ENCODE data around the gene TOP3B.

TOP3B gene

GRCh38 chr22:22027955-22028354 is 45.4 kb upstream of the TOP3B start:
- no peaks in the 10 kb centered on the region for H4K20me1 ChIP-seq (ENCODE audit: control insufficient read depth, insufficient read depth, low read depth, low read length)
- H3K4me1 ChIP-seq (ENCODE audit: control insufficient read depth, low read length), result peaks cover 94% of the 10 kb centered on the region
- H3K4me2 ChIP-seq (ENCODE audit: low read length), result peak overlapping the region; percentile 98
- H3F3A ChIP-seq (ENCODE audit: control insufficient read depth, insufficient read depth), result peaks cover 38% of the 10 kb centered on the region
- peak overlapping the region; percentile 97 for H3K27ac ChIP-seq (ENCODE audit: low read depth, low read length)
- peaks cover 47% of the 10 kb centered on the region for H3K36me3 ChIP-seq (ENCODE audit: control insufficient read depth, low read length)
- H3K9me3 ChIP-seq (ENCODE audit: control insufficient read depth, insufficient read depth, low read length), result no peaks in the 10 kb centered on the region
- H3K27me3 ChIP-seq (ENCODE audit: control insufficient read depth, low read length), result no peaks in the 10 kb centered on the region
- TF ChIP-seq, protein P1, sequence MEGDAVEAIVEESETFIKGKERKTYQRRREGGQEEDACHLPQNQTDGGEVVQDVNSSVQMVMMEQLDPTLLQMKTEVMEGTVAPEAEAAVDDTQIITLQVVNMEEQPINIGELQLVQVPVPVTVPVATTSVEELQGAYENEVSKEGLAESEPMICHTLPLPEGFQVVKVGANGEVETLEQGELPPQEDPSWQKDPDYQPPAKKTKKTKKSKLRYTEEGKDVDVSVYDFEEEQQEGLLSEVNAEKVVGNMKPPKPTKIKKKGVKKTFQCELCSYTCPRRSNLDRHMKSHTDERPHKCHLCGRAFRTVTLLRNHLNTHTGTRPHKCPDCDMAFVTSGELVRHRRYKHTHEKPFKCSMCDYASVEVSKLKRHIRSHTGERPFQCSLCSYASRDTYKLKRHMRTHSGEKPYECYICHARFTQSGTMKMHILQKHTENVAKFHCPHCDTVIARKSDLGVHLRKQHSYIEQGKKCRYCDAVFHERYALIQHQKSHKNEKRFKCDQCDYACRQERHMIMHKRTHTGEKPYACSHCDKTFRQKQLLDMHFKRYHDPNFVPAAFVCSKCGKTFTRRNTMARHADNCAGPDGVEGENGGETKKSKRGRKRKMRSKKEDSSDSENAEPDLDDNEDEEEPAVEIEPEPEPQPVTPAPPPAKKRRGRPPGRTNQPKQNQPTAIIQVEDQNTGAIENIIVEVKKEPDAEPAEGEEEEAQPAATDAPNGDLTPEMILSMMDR (IDR thresholded peaks at IDR 0.05; ENCODE audit: low read depth, low read length, poor library complexity, severe bottlenecking), result no peak
- TF ChIP-seq EZH2phosphoT487 (IDR thresholded peaks at IDR 0.05; ENCODE audit: borderline replicate concordance, low read length), result no peak
- H3K4me3 ChIP-seq (ENCODE audit: low read length), result peak overlapping the region; percentile 43
- no peaks in the 10 kb centered on the region for H3K9me2 ChIP-seq (replicated peaks; ENCODE audit: control insufficient read depth, low read length)
- peaks cover 58% of the 10 kb centered on the region for H3K79me2 ChIP-seq (ENCODE audit: control insufficient read depth, low read length)

GRCh38 chr22:22026157-22026831 is 43.7 kb upstream of the TOP3B start:
- no peaks in the 10 kb centered on the region for H4K20me1 ChIP-seq (ENCODE audit: control insufficient read depth, insufficient read depth, low read depth, low read length)
- peaks cover 56% of the 10 kb centered on the region for H3K79me2 ChIP-seq (ENCODE audit: control insufficient read depth, low read length)
- peak overlapping the region; percentile 98 for H3K4me2 ChIP-seq (ENCODE audit: low read length)
- H3K4me1 ChIP-seq (ENCODE audit: control insufficient read depth, low read length), result peaks cover 94% of the 10 kb centered on the region
- H3K27ac ChIP-seq (ENCODE audit: low read depth, low read length), result peak overlapping the region; percentile 97
- peak overlapping the region; percentile 75 for H3K4me3 ChIP-seq (ENCODE audit: low read length)
- H3F3A ChIP-seq (ENCODE audit: control insufficient read depth, insufficient read depth), result peaks cover 35% of the 10 kb centered on the region
- H3K36me3 ChIP-seq (ENCODE audit: control insufficient read depth, low read length), result peaks cover 53% of the 10 kb centered on the region
- H3K27me3 ChIP-seq (ENCODE audit: control insufficient read depth, low read length), result no peaks in the 10 kb centered on the region
- H3K9me2 ChIP-seq (replicated peaks; ENCODE audit: control insufficient read depth, low read length), result no peaks in the 10 kb centered on the region
- no peaks in the 10 kb centered on the region for H3K9me3 ChIP-seq (ENCODE audit: control insufficient read depth, insufficient read depth, low read length)
- TF ChIP-seq, protein P1 (IDR thresholded peaks at IDR 0.05; ENCODE audit: low read depth, low read length, poor library complexity, severe bottlenecking), result no peak
- TF ChIP-seq EZH2phosphoT487 (IDR thresholded peaks at IDR 0.05; ENCODE audit: borderline replicate concordance, low read length), result no peak

- Histone ChIP-seq H4K20me1 (ENCODE audit: control insufficient read depth, insufficient read depth, low read depth, low read length) (no peaks in the 10 kb centered on the region), H3K4me3 (ENCODE audit: low read length) (peak overlapping the region; percentile 75), H3K4me1 (ENCODE audit: control insufficient read depth, low read length) (peaks cover 93% of the 10 kb centered on the region), H3K9me2 (replicated peaks; ENCODE audit: control insufficient read depth, low read length) (no peaks in the 10 kb centered on the region), H3F3A (ENCODE audit: control insufficient read depth, insufficient read depth) (peaks cover 31% of the 10 kb centered on the region), H3K9me3 (ENCODE audit: control insufficient read depth, insufficient read depth, low read length) (no peaks in the 10 kb centered on the region), H3K79me2 (ENCODE audit: control insufficient read depth, low read length) (peaks cover 53% of the 10 kb centered on the region), H3K27me3 (ENCODE audit: control insufficient read depth, low read length) (no peaks in the 10 kb centered on the region), H3K36me3 (ENCODE audit: control insufficient read depth, low read length) (peaks cover 53% of the 10 kb centered on the region), H3K4me2 (ENCODE audit: low read length) (peak overlapping the region; percentile 98), H3K27ac (ENCODE audit: low read depth, low read length) (peak overlapping the region; percentile 97)
- TF ChIP-seq, protein P1 (IDR thresholded peaks at IDR 0.05; ENCODE audit: low read depth, low read length, poor library complexity, severe bottlenecking), result no peak
- TF ChIP-seq EZH2phosphoT487 (IDR thresholded peaks at IDR 0.05; ENCODE audit: borderline replicate concordance, low read length), result no peak
Observed at GRCh38 chr22:22025320-22026156, 43.0 kb upstream of the TOP3B start.

All from DOHH2 (cell line).